Spleen (tissue), 7 donors: ENCODE results near the gene CDKN2AIPNL.

ENCODE experiments used
- POLR2A ChIP-seq, 3 donors: fragments of 450-650 bp; IDR thresholded peaks; one replicate each; pipeline ENCODE4 v1.5.1; 2017; ENCODE audit warnings: antibody characterized with exemption in 3 of 3, mild to moderate bottlenecking in 1 of 3
- TF ChIP-seq, protein P1 (sequence below), 11 experiments: fragments of 200-600 bp in 7 of 11; fragments of 450-650 bp in 4 of 11; sonication (generic) in 4 of 11; IDR thresholded peaks in 8 of 11; conservative IDR thresholded peaks in 3 of 11; 1 replicate in 7 of 11; 2 replicates in 4 of 11; pipeline versions ENCODE4 v1.4.0 to v1.8.0; 2016 to 2021; ENCODE audit warnings: antibody characterized with exemption in 11 of 11, inconsistent platforms in 4 of 11, mild to moderate bottlenecking in 1 of 11
- donor health status: DM: no; HTN: no; CAD: no; lungs with moderate emphysema.
- donor health status: DM: no; HTN: no; CAD: no.
- donor health status: DM: no; HTN: no; CAD: no.

DNA sequence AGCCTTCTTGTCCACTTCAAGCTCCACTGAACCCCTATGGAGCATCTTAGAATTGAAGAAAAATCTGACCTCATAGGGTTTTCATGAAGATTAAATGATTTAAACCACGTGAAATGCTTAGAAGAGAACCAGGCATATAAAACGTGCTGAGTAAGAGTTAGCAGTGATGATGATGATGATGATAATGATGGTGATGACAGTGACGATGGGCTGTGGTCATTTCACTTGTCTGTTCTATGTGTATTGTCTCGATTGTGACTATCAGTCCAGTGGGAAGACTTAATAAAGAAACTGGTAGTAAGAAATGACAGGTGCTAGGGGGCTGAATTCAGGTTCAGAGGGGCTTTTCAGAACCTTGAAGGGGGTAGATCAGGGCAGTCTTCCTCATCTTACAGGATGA is 45.1 kb upstream of the CDKN2AIPNL start:
- TF ChIP-seq, protein P1, sequence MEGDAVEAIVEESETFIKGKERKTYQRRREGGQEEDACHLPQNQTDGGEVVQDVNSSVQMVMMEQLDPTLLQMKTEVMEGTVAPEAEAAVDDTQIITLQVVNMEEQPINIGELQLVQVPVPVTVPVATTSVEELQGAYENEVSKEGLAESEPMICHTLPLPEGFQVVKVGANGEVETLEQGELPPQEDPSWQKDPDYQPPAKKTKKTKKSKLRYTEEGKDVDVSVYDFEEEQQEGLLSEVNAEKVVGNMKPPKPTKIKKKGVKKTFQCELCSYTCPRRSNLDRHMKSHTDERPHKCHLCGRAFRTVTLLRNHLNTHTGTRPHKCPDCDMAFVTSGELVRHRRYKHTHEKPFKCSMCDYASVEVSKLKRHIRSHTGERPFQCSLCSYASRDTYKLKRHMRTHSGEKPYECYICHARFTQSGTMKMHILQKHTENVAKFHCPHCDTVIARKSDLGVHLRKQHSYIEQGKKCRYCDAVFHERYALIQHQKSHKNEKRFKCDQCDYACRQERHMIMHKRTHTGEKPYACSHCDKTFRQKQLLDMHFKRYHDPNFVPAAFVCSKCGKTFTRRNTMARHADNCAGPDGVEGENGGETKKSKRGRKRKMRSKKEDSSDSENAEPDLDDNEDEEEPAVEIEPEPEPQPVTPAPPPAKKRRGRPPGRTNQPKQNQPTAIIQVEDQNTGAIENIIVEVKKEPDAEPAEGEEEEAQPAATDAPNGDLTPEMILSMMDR (IDR thresholded peaks at IDR 0.05 in 8 of 11, conservative IDR thresholded peaks at IDR 0.05 in 3 of 11), result no peak
- TF ChIP-seq POLR2A (IDR thresholded peaks at IDR 0.05), result no peak
